PC-3 (cell line): Measurements from ENCODE around the gene RBM15.

Experiments used
- EZH2 ChIP-seq: fragments of 300-600 bp; sonication (generic); IDR thresholded peaks from one replicate; pipeline ENCODE4 v1.6.1; 2017; ENCODE audit warnings: antibody characterized with exemption, mild to moderate bottlenecking, low read length; ENCODE audit not compliant: unreplicated experiment
- TF ChIP-seq, protein P1 (sequence below): fragments of 300-600 bp; sonication (generic); conservative IDR thresholded peaks from 2 replicates; pipeline ENCODE4 v1.5.1; 2017; ENCODE audit warnings: antibody characterized with exemption, low read depth, mild to moderate bottlenecking, low read length

DNA sequence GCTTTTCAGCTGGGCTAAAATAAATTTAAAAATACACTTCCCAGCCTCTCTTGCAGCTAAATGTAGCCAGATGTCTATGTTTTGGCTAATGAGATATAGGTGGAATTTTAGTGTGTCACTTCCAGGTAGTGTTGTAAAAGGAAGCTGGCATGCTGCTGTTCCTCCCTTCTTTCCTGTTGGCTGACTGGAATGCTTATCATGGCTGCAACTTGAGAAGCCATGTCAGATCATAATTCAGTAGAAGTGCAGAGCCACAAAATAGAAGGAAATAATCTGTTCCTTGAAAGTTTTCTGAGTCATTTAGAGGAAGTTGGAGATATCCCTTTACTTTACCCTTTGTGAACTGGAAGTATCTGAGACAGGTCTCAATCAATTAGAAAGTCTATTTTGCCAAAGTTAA is 10.9 kb upstream of the RBM15 start:
- TF ChIP-seq EZH2 = no peak
- TF ChIP-seq, protein P1, sequence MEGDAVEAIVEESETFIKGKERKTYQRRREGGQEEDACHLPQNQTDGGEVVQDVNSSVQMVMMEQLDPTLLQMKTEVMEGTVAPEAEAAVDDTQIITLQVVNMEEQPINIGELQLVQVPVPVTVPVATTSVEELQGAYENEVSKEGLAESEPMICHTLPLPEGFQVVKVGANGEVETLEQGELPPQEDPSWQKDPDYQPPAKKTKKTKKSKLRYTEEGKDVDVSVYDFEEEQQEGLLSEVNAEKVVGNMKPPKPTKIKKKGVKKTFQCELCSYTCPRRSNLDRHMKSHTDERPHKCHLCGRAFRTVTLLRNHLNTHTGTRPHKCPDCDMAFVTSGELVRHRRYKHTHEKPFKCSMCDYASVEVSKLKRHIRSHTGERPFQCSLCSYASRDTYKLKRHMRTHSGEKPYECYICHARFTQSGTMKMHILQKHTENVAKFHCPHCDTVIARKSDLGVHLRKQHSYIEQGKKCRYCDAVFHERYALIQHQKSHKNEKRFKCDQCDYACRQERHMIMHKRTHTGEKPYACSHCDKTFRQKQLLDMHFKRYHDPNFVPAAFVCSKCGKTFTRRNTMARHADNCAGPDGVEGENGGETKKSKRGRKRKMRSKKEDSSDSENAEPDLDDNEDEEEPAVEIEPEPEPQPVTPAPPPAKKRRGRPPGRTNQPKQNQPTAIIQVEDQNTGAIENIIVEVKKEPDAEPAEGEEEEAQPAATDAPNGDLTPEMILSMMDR = no peak
